Bronchus fibroblast of lung (primary cell): Measurements from ENCODE around the gene THOP1. TPM values are rescaled to one million over a fixed set of nuclear protein-coding genes. Genes with fewer than 3 reads are reported as not detected.

Experiments used
- total RNA-seq: library from RNA; depleted of rRNA; stranded (reverse); fragments of >200 nt; gene quantifications from 2 replicates; pipeline ENCODE4 v1.2.3, GENCODE V29; 2015

THOP1 gene
- 137 and 145 TPM in 2 replicates for total RNA-seq

DNA sequence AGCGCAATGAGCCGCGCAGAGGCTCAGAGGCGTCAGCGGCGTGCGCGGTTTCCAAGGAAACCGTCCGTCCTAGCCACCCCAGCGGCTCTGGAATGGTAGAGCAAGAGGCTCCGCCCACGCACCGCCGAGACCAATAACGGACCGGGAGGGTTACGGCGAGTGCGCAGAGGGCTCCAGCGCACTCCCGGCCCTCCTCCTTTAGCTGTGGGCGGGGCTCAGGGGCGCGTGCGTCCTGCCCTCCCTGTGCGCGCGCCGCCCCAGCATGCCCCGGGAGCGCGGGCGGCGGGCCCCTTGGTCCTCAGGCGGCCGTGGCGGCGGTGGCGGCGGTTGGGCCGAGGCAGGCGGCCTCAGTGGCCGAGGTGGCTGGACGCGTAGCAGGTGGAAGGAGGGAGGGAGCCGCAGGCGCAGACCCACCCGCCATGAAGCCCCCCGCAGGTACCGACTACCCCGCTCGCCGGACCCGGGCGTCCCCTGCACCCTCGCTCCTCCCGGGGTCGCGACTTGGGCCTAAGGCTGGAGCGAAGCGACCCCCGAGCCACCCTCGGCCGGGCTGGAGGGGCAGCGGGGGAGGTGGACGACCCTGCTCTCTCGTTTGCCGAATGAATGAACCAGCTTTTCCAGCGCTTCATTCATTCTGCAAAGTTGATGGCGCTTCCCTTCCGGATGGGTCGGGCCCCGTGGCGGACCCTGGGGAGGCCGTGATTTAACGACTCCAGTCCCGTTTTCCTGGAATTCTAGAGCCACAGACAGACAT is at the start of gene THOP1:
Gene THOP1, plus strand, starts transcription at position 260 of the 754 bp plus-strand sequence. Its CDS starts 160 bp downstream, at position 420.

DNA sequence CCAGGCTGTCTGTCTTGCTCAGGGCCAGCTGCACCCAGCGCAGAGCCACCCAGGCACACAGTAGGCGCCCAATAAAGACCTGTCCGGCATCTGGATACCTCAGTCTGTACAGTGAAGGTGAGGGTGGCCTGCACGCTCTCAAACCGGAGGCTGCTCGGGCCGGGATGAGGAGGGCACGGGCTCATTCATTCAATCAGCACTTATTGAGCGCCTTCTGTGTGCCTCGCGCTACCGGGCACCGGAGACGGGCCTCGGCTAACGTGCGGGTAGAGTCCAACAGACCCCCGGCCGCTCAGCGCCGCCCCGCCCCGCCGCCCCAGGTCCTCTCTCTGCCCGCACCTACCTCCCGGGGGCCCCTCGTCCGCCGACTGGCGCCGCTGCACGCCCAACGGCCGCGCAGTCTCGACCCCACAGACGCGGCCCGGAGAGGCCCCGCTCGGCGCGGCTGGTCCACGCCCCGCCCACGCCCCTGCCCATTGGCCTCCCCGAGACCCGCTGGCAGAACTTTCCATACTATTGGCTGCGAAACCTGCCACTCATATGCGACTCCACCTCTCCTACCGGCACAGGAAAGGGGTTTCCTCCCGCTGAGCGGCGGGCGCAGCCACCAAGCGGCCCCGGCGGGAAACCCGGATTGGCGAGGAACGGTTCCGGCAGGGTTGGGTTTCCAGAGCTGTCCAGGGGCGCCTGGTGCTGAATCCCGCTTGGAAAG is 45.5 kb upstream of the THOP1 start, which contains the start of gene SLC39A3:
Gene SLC39A3, minus strand, starts transcription at position 416 of the 712 bp plus-strand sequence. CDS start 2,760 bp downstream, outside the sequence.

DNA sequence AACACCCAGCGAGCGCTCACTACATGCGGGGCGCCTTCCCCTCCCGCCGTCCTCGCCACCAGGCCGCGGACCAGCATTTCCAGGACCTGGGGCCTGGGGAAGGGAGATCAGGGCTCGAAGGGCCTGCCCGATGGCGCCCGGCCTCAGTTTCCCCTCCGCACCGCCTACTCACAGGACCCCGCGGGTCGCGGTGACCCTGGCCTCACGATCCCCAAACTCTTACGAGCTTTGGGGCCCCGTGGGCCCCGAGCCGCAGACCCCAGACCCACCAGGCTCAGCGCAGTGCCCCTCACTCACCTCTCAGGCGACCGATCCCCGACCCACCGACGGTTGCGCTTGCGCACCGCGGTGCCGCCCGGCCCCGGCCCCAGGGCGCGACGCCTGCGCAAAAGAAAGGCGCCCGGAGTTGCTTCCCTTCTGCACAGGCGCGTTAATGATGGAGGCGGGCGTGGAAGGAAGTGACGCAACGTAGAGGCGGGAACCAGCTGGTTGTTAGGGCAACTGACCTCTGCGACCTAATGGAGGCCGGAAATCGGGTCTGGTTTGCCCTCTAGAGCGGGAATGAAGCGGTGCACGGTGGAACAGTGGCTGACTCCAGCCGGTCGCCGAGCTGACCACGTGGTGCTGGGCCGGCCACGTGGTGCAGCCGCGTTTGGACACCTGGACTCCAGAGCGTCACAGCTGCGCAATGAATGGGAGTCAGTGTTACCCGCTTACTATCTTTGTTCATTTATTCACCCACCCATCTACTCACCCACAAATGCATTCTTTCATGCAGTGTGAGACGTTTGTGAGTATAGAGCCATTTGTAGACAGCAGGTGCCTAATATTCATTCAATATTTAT is 2.1 kb upstream of the THOP1 start, which contains the start of gene SGTA:
Gene SGTA, minus strand, starts transcription at position 338 of the 845 bp plus-strand sequence. CDS start 14,205 bp downstream, outside the sequence.

GRCh38 chr19:2819540-2820111 is 34.3 kb downstream of the THOP1 start, which contains the start of gene ZNF554:
TSS of gene ZNF554 (plus strand) at chr19:2819868. CDS start at chr19:2820072, 204 bp downstream.

GRCh38 chr19:2840794-2841791 is 55.8 kb downstream of the THOP1 start, which contains the start of gene ZNF555:
TSS of gene ZNF555 (plus strand) at chr19:2841475. CDS start at chr19:2841573, 98 bp downstream.

Other genes with a start within 250 kb of the THOP1 start
- under 0.01 and 0.15 TPM in 2 replicates for gene GNG7, start 82.8 kb upstream of the THOP1 start, total RNA-seq
- 0.34 and 0.59 TPM in 2 replicates for gene DIRAS1, start 64.1 kb upstream of the THOP1 start, total RNA-seq
- gene SLC39A3, start 45.5 kb upstream of the THOP1 start, total RNA-seq: 34.6 and 37.8 TPM in 2 replicates
- gene SGTA, start 2.2 kb upstream of the THOP1 start, total RNA-seq: 81.3 and 85.1 TPM in 2 replicates
- gene ZNF554, start 34.4 kb downstream of the THOP1 start, total RNA-seq: 0.50 and 1.2 TPM in 2 replicates
- 2.5 and 3.3 TPM in 2 replicates for gene ZNF555, start 56.0 kb downstream of the THOP1 start, total RNA-seq
- not detected in 2 replicates for gene ZNF556, start 81.8 kb downstream of the THOP1 start, total RNA-seq
- gene ZNF57, start 115.4 kb downstream of the THOP1 start, total RNA-seq: 1.8 and 2.5 TPM in 2 replicates
- 2.2 and 3.0 TPM in 2 replicates for gene ZNF77, start 159.5 kb downstream of the THOP1 start, total RNA-seq
- gene TLE6, start 192.1 kb downstream of the THOP1 start, total RNA-seq: 0.17 and 0.30 TPM in 2 replicates
- gene TLE2, start 243.8 kb downstream of the THOP1 start, total RNA-seq: 0.45 and 2.5 TPM in 2 replicates